Fibroblast of lung (primary cell): ENCODE measurements around the gene ARHGAP42. TPM values are rescaled to one million over a fixed set of nuclear protein-coding genes. Genes with fewer than 3 reads are reported as not detected.
A peak's percentile ranks its signal among the peaks of the same experiment; 100 is the strongest.

Experiments used
- DNase-seq, 2 donors: peaks; one replicate each; pipeline versions ENCODE4 v3.0.0 to v3.0.0-alpha.2; 2010; ENCODE audit warnings: low read depth in 2 of 2
- H2AFZ ChIP-seq: 2 replicates; pipeline ENCODE4 v1.5.1; 2012; ENCODE audit warnings: low read length, control low read depth, inconsistent platforms
- H3K27ac ChIP-seq: 2 replicates; pipeline ENCODE4 v1.5.1; 2011; ENCODE audit warnings: low read length, control low read depth; ENCODE audit not compliant: insufficient read depth
- H3K27me3 ChIP-seq: 2 replicates; pipeline ENCODE4 v1.5.1; 2011; ENCODE audit warnings: mild to moderate bottlenecking, low read length; ENCODE audit not compliant: control insufficient read depth, insufficient read depth
- H3K36me3 ChIP-seq: 2 replicates; pipeline ENCODE4 v1.5.1; 2011; ENCODE audit warnings: low read length; ENCODE audit not compliant: control insufficient read depth, insufficient read depth
- H3K4me1 ChIP-seq: 2 replicates; pipeline ENCODE4 v1.5.1; 2011; ENCODE audit warnings: low read length; ENCODE audit not compliant: control insufficient read depth, insufficient read depth; ENCODE audit errors: extremely low read depth
- H3K4me2 ChIP-seq: 2 replicates; pipeline ENCODE4 v1.5.1; 2011; ENCODE audit warnings: low read length, control low read depth; ENCODE audit not compliant: insufficient read depth; ENCODE audit errors: extremely low read depth
- H3K4me3 ChIP-seq, 4 experiments: fragments of 200-600 bp in 1 of 4; sonication (generic) in 1 of 4; replicated peaks in 1 of 4; 2 replicates each; pipeline ENCODE4 v1.5.1; 2011 to 2016; ENCODE audit warnings: low read length in 4 of 4, low read depth in 3 of 4, mild to moderate bottlenecking in 3 of 4, control low read depth in 2 of 4, inconsistent platforms in 1 of 4, mixed read lengths in 1 of 4; ENCODE audit not compliant: insufficient read depth in 1 of 4; ENCODE audit errors: control extremely low read depth in 1 of 4
- H3K79me2 ChIP-seq: 2 replicates; pipeline ENCODE4 v1.5.1; 2012; ENCODE audit warnings: mild to moderate bottlenecking, low read length, inconsistent platforms; ENCODE audit not compliant: control insufficient read depth, insufficient read depth
- H3K9ac ChIP-seq: 2 replicates; pipeline ENCODE4 v1.5.1; 2011; ENCODE audit warnings: mild to moderate bottlenecking, low read length, control low read depth; ENCODE audit not compliant: insufficient read depth
- H3K9me3 ChIP-seq: 2 replicates; pipeline ENCODE4 v1.5.1; 2012; ENCODE audit warnings: low read depth, low read length; ENCODE audit not compliant: control insufficient read depth, insufficient read depth
- H4K20me1 ChIP-seq: 2 replicates; pipeline ENCODE4 v1.5.1; 2011; ENCODE audit warnings: low read length; ENCODE audit not compliant: control insufficient read depth, insufficient read depth; ENCODE audit errors: extremely low read depth
- EZH2 ChIP-seq: IDR thresholded peaks from 2 replicates; pipeline ENCODE4 v1.5.1; 2012; ENCODE audit warnings: low read length, control low read depth, mild to moderate bottlenecking; ENCODE audit errors: missing control alignments
- polyA plus RNA-seq, 2 donors: library from polyadenylated mRNA; depleted of rRNA in 1 of 2; stranded (reverse) in 1 of 2; unstranded in 1 of 2; fragments of >200 nt; gene quantifications; 2 replicates each; pipeline ENCODE4 v1.2.1, GENCODE V29; 2011 to 2012; ENCODE audit warnings: missing spikeins in 1 of 2
- total RNA-seq: library from RNA; depleted of rRNA; stranded (reverse); fragments of >200 nt; gene quantifications from 2 replicates; pipeline ENCODE4 v1.2.1, GENCODE V29; 2014
- TF ChIP-seq, protein P1 (sequence below), 2 donors: IDR thresholded peaks in 1 of 2; conservative IDR thresholded peaks in 1 of 2; 1 replicate in 1 of 2; 2 replicates in 1 of 2; pipeline ENCODE4 v1.5.1; 2011 to 2012; ENCODE audit warnings: low read length in 2 of 2, control low read depth in 1 of 2, inconsistent platforms in 1 of 2, low read depth in 1 of 2, mild to moderate bottlenecking in 1 of 2

ARHGAP42 gene
- total and polyA plus RNA-seq, 2 donors (not counting 1 experiment from before 2014, with no cell fraction given): 8.0 to 13.4 TPM

DNA sequence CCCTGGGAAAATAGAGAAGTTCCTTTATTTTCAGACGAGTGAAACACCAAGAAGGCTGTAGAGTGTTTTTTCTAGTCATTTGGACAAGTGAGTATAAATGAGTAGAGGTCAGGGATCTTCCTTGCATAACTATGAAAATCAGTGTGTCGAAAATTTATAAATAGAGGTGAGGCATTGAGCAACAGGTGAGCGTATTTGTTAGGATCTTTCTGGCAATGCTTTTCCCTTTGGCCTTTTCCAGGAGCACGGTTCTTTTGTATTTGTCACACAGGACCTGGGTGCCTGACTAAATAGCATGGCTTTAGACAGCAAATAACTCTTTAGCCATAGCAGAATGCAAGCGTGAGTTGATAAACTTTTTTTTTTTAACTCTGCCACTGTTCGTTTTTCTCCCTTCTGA, 19.6 kb upstream of the ARHGAP42 start:
- no peak for DNase-seq
- TF ChIP-seq, protein P1, sequence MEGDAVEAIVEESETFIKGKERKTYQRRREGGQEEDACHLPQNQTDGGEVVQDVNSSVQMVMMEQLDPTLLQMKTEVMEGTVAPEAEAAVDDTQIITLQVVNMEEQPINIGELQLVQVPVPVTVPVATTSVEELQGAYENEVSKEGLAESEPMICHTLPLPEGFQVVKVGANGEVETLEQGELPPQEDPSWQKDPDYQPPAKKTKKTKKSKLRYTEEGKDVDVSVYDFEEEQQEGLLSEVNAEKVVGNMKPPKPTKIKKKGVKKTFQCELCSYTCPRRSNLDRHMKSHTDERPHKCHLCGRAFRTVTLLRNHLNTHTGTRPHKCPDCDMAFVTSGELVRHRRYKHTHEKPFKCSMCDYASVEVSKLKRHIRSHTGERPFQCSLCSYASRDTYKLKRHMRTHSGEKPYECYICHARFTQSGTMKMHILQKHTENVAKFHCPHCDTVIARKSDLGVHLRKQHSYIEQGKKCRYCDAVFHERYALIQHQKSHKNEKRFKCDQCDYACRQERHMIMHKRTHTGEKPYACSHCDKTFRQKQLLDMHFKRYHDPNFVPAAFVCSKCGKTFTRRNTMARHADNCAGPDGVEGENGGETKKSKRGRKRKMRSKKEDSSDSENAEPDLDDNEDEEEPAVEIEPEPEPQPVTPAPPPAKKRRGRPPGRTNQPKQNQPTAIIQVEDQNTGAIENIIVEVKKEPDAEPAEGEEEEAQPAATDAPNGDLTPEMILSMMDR (conservative IDR thresholded peaks at IDR 0.05 in 1 of 2, IDR thresholded peaks at IDR 0.05 in 1 of 2; ENCODE audit: low read depth in 1 of 2, low read length in 2 of 2): no peak
- TF ChIP-seq EZH2: no peak
- no peaks in the 10 kb centered on the region for H3K4me1 ChIP-seq
- no peaks in the 10 kb centered on the region for H3K36me3 ChIP-seq
- no peaks in the 10 kb centered on the region for H3K9me3 ChIP-seq
- H3K79me2 ChIP-seq: no peaks in the 10 kb centered on the region
- no peak overlapping the region for H3K9ac ChIP-seq
- H3K27ac ChIP-seq: no peak overlapping the region
- H3K4me3 ChIP-seq: no peak overlapping the region
- H4K20me1 ChIP-seq: no peaks in the 10 kb centered on the region
- no peak overlapping the region for H2AFZ ChIP-seq
- no peak overlapping the region for H3K4me2 ChIP-seq
- no peaks in the 10 kb centered on the region for H3K27me3 ChIP-seq

DNA sequence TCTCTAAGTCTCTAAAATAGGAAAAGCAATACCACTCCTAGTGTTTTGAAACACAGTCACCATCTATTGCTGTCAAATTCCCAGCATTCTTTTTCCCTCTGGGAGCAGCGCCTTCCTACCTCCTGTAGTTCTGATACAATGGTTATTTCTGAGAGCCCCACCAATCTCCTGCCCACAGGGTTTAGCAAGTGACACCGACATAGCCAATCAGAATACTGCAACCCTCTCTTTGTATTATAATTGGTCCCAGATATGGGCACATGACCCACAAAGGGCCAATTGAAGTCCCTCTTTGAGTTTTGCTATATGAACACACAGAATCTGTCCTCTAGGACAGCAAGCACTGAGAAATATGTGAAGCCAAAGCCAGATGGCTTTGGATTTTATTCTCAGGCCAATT, 16.9 kb upstream of the ARHGAP42 start:
- Histone ChIP-seq H3K79me2 (no peaks in the 10 kb centered on the region), H3K27ac (no peak overlapping the region), H2AFZ (no peak overlapping the region), H3K36me3 (no peaks in the 10 kb centered on the region), H4K20me1 (no peaks in the 10 kb centered on the region), H3K9ac (no peak overlapping the region), H3K4me2 (no peak overlapping the region), H3K27me3 (no peaks in the 10 kb centered on the region), H3K4me3 (no peak overlapping the region), H3K9me3 (no peaks in the 10 kb centered on the region), H3K4me1 (peaks cover 2% of the 10 kb centered on the region)
- DNase-seq: no peak
- TF ChIP-seq EZH2: no peak
- TF ChIP-seq, protein P1 (conservative IDR thresholded peaks at IDR 0.05 in 1 of 2, IDR thresholded peaks at IDR 0.05 in 1 of 2; ENCODE audit: low read depth in 1 of 2, low read length in 2 of 2): no peak

DNA sequence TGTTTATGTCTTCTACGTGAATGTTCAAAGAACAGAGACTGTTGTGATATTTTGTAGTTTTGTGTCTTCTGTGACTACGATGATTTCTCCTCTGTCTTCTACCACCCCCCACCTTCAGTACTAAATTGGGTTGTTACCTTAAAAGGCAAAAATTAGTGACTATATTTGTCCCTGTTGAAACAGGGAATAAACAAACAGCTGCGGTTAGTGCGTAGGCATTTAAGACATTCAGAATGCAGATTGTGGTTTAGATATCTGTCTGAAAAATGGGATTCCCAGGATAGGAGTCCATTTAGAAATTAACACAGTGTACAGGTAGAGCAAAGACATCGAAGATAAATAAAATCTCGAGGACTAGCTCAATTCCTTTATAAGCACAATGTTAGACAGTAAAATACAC, 15.6 kb upstream of the ARHGAP42 start:
- peaks cover 2% of the 10 kb centered on the region for H3K4me1 ChIP-seq
- no peak overlapping the region for H3K4me2 ChIP-seq
- peak; percentile 58 to 62 for DNase-seq
- no peaks in the 10 kb centered on the region for H3K36me3 ChIP-seq
- no peaks in the 10 kb centered on the region for H3K27me3 ChIP-seq
- TF ChIP-seq, protein P1 (conservative IDR thresholded peaks at IDR 0.05 in 1 of 2, IDR thresholded peaks at IDR 0.05 in 1 of 2; ENCODE audit: low read depth in 1 of 2, low read length in 2 of 2): no peak
- TF ChIP-seq EZH2: no peak
- no peak overlapping the region for H2AFZ ChIP-seq
- H3K4me3 ChIP-seq: no peak overlapping the region
- no peaks in the 10 kb centered on the region for H3K79me2 ChIP-seq
- H4K20me1 ChIP-seq: no peaks in the 10 kb centered on the region
- H3K27ac ChIP-seq: no peak overlapping the region
- H3K9me3 ChIP-seq: no peaks in the 10 kb centered on the region
- no peak overlapping the region for H3K9ac ChIP-seq
